Endometrial microvascular endothelial cells (primary cell): ENCODE data around the gene NOXO1. TPM values are rescaled to one million over a fixed set of nuclear protein-coding genes. Genes with fewer than 3 reads are reported as not detected.

Experiments
- in situ Hi-C: cut with HindIII; loops from 2 replicates; pipeline ENCODE4 v1.10.0; 2017; ENCODE audit warnings: low sequenced_read_pairs, low pct_unique_long_range_greater_than_20kb; ENCODE audit errors: inconsistent ontology term
- total RNA-seq: library from RNA; depleted of rRNA; stranded (reverse); fragments of >200 nt; gene quantifications from one replicate; pipeline ENCODE4 v1.2.3, GENCODE V29; 2015; ENCODE audit errors: inconsistent ontology term

NOXO1 gene
- total RNA-seq, 1 donor from 2014 or later = 0.09 TPM

- in situ Hi-C loops = no loop called here
Observed at GRCh38 chr16:1984347-1985225, 3.3 kb upstream of the NOXO1 start.

- in situ Hi-C loops = no loop called here
Observed at GRCh38 chr16:1983544-1984346, 2.5 kb upstream of the NOXO1 start, which contains the start of gene GFER. Gene GFER, plus strand, starts transcription at chr16:1984193. Its CDS starts 26 bp downstream, at chr16:1984219.

- in situ Hi-C loops = no loop called here
Observed at GRCh38 chr16:1982991-1983543, 1.8 kb upstream of the NOXO1 start.

GRCh38 chr16:1982013-1982433 lies 754 bp upstream of the NOXO1 start:
- in situ Hi-C loops = no loop called here

GRCh38 chr16:1980770-1981087 lies 540 bp downstream of the NOXO1 start:
- in situ Hi-C loops = no loop called here

GRCh38 chr16:1980030-1980769 lies 1.1 kb downstream of the NOXO1 start:
- in situ Hi-C loops = no loop called here

- in situ Hi-C loops = no loop called here
Observed at GRCh38 chr16:1979271-1980029, 1.8 kb downstream of the NOXO1 start.

- in situ Hi-C loops = no loop called here
Observed at GRCh38 chr16:1978476-1979120, 2.7 kb downstream of the NOXO1 start.

- in situ Hi-C loops = no loop called here
Observed at GRCh38 chr16:1977875-1978268, 3.4 kb downstream of the NOXO1 start.

- in situ Hi-C loops = no loop called here
Observed at GRCh38 chr16:1976951-1977874, 4.1 kb downstream of the NOXO1 start.

- in situ Hi-C loops = no loop called here
Observed at GRCh38 chr16:1976216-1976520, 5.1 kb downstream of the NOXO1 start.

- in situ Hi-C loops = no loop called here
Observed at GRCh38 chr16:1975432-1976215, 5.6 kb downstream of the NOXO1 start.

GRCh38 chr16:1974157-1975070 lies 6.9 kb downstream of the NOXO1 start:
- in situ Hi-C loops = no loop called here

- in situ Hi-C loops = no loop called here
Observed at GRCh38 chr16:1973461-1974156, 7.7 kb downstream of the NOXO1 start.

GRCh38 chr16:1972490-1972877 lies 8.8 kb downstream of the NOXO1 start:
- in situ Hi-C loops = no loop called here
